Tibial nerve (tissue), 4 donors: ENCODE measurements around the gene AKR1B15. TPM values are rescaled to one million over a fixed set of nuclear protein-coding genes. Genes with fewer than 3 reads are reported as not detected.

ENCODE experiments used
- DNase-seq, 2 donors: peaks; one replicate each; pipeline ENCODE4 v3.0.0-alpha.2; 2019; ENCODE audit warnings: low spot score in 2 of 2
- H3K27ac ChIP-seq, 4 donors: fragments of 200-600 bp; sonication (generic) in 3 of 4; one replicate each; pipeline ENCODE4 v1.5.1; 2017 to 2019; ENCODE audit warnings: mild to moderate bottlenecking in 1 of 4
- H3K27me3 ChIP-seq, 2 donors: fragments of 200-600 bp; sonication (generic) in 1 of 2; one replicate each; pipeline versions ENCODE4 v1.5.1 to v1.6.0; 2017 to 2019
- H3K36me3 ChIP-seq, 3 donors: fragments of 200-600 bp; sonication (generic); one replicate each; pipeline ENCODE4 v1.5.1; 2018 to 2019
- H3K4me1 ChIP-seq, 4 donors: fragments of 200-600 bp; sonication (generic) in 3 of 4; one replicate each; pipeline ENCODE4 v1.5.1; 2017 to 2019
- H3K4me3 ChIP-seq, 4 donors: fragments of 200-600 bp; sonication (generic) in 3 of 4; one replicate each; pipeline ENCODE4 v1.5.1; 2017 to 2019; ENCODE audit warnings: mild to moderate bottlenecking in 1 of 4, moderate library complexity in 1 of 4
- H3K9me3 ChIP-seq, 4 donors: fragments of 200-600 bp; sonication (generic) in 3 of 4; one replicate each; pipeline ENCODE4 v1.5.1; 2017 to 2019
- EP300 ChIP-seq, 2 donors: sonication (generic); formaldehyde crosslinking; IDR thresholded peaks; one replicate each; pipeline ENCODE4 v1.6.1; 2017; ENCODE audit warnings: antibody characterized with exemption in 2 of 2, mild to moderate bottlenecking in 1 of 2
- POLR2A ChIP-seq, 2 donors: fragments of 450-650 bp; IDR thresholded peaks; one replicate each; pipeline ENCODE4 v1.6.1; 2017; ENCODE audit warnings: antibody characterized with exemption in 2 of 2, mild to moderate bottlenecking in 2 of 2, moderate library complexity in 2 of 2
- WGBS, 2 donors: methylation state at CpG; one replicate each; pipeline ENCODE4 v1.1.5; 2018; 5-methylcytosine and 5-hydroxymethylcytosine counted together
- total RNA-seq, 4 donors: library from RNA; depleted of rRNA; stranded (reverse); fragments of >200 nt; gene quantifications; one replicate each; pipeline ENCODE4 v1.1.0, GENCODE V29; 2016
- TF ChIP-seq, protein P1 (sequence below), 5 experiments: fragments of 200-600 bp in 3 of 5; fragments of 450-650 bp in 2 of 5; sonication (generic) in 3 of 5; IDR thresholded peaks; one replicate each; pipeline ENCODE4 v1.5.1; 2016 to 2019; ENCODE audit warnings: antibody characterized with exemption in 5 of 5, mild to moderate bottlenecking in 3 of 5, moderate library complexity in 2 of 5

Gene AKR1B15
- total RNA-seq, 4 donors from 2014 or later, result 0.22 to 5.5 (median 1.4) TPM

DNA sequence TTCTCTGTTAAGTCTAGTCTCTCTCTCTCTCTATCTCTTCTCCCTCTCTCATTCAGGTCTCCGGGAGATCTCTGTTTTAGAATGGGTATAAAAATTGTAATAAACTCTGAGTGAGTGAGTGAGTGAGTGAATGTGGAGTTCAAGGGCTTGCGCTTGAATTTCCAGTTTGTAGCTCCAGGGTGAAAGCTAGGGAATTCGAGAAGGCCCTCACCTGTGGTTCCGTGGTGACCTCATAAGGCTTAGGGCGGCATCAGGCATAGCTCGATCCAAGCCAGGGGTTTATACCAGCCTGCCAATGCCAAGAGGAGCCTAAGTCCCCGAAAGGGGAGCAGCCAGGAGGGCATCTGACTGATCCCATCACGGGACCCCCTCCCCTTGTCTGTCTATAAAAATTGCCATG, 456 bp downstream of the AKR1B15 start:
- WGBS, 2 donors, result 89 to 95% methylated on average over 8 of the region's 8 CpGs
- DNase-seq, result no peak
- Histone ChIP-seq H3K4me3 (no peak overlapping the region), H3K27me3 (no peaks in the 10 kb centered on the region), H3K9me3 (no peaks in the 10 kb centered on the region), H3K4me1 (peaks cover 0 to 21% (median 0%) of the 10 kb centered on the region in 4 donors), H3K36me3 (no peaks in the 10 kb centered on the region), H3K27ac (peak overlapping the region in 1 of 4 donors; percentile 33)
- TF ChIP-seq, protein P1, sequence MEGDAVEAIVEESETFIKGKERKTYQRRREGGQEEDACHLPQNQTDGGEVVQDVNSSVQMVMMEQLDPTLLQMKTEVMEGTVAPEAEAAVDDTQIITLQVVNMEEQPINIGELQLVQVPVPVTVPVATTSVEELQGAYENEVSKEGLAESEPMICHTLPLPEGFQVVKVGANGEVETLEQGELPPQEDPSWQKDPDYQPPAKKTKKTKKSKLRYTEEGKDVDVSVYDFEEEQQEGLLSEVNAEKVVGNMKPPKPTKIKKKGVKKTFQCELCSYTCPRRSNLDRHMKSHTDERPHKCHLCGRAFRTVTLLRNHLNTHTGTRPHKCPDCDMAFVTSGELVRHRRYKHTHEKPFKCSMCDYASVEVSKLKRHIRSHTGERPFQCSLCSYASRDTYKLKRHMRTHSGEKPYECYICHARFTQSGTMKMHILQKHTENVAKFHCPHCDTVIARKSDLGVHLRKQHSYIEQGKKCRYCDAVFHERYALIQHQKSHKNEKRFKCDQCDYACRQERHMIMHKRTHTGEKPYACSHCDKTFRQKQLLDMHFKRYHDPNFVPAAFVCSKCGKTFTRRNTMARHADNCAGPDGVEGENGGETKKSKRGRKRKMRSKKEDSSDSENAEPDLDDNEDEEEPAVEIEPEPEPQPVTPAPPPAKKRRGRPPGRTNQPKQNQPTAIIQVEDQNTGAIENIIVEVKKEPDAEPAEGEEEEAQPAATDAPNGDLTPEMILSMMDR (IDR thresholded peaks at IDR 0.05), result no peak
- TF ChIP-seq POLR2A (IDR thresholded peaks at IDR 0.05) (no peak), EP300 (IDR thresholded peaks at IDR 0.05) (no peak)

DNA sequence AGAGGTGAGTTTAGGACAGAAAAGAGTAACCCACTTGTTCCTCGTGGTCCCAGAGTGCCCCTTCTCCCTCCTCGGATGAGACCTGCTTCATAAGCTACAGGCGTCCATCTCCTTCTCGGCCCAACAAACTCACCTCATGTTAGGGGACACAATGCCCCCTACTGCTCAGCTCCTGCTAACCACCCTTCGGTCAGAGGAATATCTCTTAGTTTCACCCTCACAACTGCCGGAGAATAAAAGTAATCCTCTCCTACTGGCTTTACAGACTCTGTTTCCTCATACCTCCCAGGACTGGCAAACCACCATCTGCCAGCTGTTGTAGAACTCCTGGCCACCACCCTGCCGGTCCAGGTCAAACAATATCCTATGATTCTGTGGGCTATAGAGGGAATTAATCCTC, 3.2 kb downstream of the AKR1B15 start:
- H3K9me3 ChIP-seq, result no peaks in the 10 kb centered on the region
- peaks cover 0 to 15% (median 0%) of the 10 kb centered on the region in 4 donors for H3K4me1 ChIP-seq
- TF ChIP-seq EP300 (IDR thresholded peaks at IDR 0.05) (no peak), POLR2A (IDR thresholded peaks at IDR 0.05) (no peak)
- TF ChIP-seq, protein P1 (IDR thresholded peaks at IDR 0.05), result no peak
- no peak for DNase-seq
- H3K27ac ChIP-seq, result no peak overlapping the region
- H3K27me3 ChIP-seq, result no peaks in the 10 kb centered on the region
- H3K4me3 ChIP-seq, result no peak overlapping the region
- no peaks in the 10 kb centered on the region for H3K36me3 ChIP-seq
- WGBS, 2 donors, result 69 to 84% methylated on average over 7 of the region's 7 CpGs

DNA sequence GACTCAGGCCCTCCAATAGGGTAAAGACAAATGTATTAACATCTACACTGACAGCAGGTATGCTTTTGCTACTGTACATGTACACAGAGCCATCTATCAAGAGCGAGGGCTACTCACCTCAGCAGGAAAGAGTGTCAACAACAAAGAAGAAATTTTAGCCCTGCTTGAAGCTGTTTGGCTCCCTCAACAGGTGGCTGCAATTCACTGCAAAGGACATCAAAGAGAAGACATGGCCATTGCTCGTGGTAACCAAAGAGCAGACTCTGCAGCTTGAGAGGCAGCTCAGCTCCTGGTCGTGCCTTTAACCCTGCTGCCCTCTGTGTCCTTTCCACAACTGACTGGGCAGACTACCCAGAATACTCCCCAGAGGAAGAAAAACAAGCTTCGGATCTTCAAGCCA, 5.1 kb downstream of the AKR1B15 start:
- H3K4me3 ChIP-seq, result no peak overlapping the region
- H3K9me3 ChIP-seq, result no peaks in the 10 kb centered on the region
- H3K27ac ChIP-seq, result no peak overlapping the region
- WGBS, 2 donors, result 57 to 61% methylated on average over 4 of the region's 4 CpGs
- TF ChIP-seq, protein P1 (IDR thresholded peaks at IDR 0.05), result no peak
- TF ChIP-seq POLR2A (IDR thresholded peaks at IDR 0.05) (no peak), EP300 (IDR thresholded peaks at IDR 0.05) (no peak)
- DNase-seq, result no peak
- no peaks in the 10 kb centered on the region for H3K27me3 ChIP-seq
- no peaks in the 10 kb centered on the region for H3K4me1 ChIP-seq
- H3K36me3 ChIP-seq, result no peaks in the 10 kb centered on the region

DNA sequence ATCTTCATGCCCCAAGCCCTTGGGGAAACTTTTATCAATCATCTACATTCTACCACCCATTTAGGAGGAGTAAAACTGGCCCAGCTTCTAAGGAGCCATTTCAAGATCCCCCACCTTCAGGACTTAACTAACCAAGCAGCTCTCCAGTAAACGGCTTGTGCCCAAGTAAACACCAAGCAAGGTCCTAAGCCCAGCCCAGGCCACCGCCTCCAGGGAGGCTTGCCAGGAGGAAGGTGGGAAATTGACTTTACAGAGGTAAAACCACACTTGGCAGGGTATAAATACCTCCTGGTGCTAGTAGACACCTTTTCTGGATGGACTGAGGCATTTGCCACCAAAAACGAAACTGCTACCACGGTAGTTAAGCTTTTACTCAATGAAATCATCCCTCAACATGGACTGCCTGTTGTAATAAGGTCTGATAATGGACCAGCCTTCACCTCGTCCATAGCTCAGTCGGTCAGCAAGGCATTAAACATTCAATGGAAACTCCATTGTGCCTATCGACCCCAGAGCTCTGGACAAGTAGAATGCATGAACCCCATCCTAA, 5.6 kb downstream of the AKR1B15 start:
- TF ChIP-seq EP300 (IDR thresholded peaks at IDR 0.05), result no peak
- TF ChIP-seq, protein P1 (IDR thresholded peaks at IDR 0.05), result no peak
- TF ChIP-seq POLR2A (IDR thresholded peaks at IDR 0.05), result no peak
- 82 to 93% methylated on average over 6 to 7 of the region's 7 CpGs for WGBS, 2 donors

DNA sequence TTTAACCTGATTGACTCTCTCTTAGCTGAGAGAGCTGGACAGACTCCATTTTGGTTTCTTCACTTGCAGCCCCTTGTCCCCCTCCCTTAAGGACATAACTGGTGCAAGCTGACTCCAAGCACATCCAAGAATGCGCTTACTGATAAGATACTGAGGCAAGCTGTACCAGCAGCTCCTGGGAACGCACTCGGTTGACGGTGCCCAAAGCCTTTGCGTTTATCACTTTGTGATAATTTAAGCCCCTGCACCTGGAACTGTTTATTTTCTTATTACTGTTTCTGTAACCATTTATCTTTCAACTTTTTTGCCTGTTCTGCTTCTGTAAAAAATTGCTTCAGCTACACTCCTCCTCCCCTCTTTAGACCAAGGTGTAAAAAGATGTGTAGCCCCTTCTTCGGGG, 8.5 kb downstream of the AKR1B15 start:
- H3K27me3 ChIP-seq, result no peaks in the 10 kb centered on the region
- TF ChIP-seq, protein P1 (IDR thresholded peaks at IDR 0.05), result no peak
- TF ChIP-seq EP300 (IDR thresholded peaks at IDR 0.05) (no peak), POLR2A (IDR thresholded peaks at IDR 0.05) (no peak)
- DNase-seq, result no peak
- H3K4me1 ChIP-seq, result no peaks in the 10 kb centered on the region
- H3K36me3 ChIP-seq, result no peaks in the 10 kb centered on the region
- H3K4me3 ChIP-seq, result no peak overlapping the region
- WGBS, 2 donors, result 62 to 67% methylated on average over 6 of the region's 6 CpGs
- H3K9me3 ChIP-seq, result no peaks in the 10 kb centered on the region
- no peak overlapping the region for H3K27ac ChIP-seq

More for the DNA sequence above, 5.6 kb downstream of the AKR1B15 start:
- Histone ChIP-seq H3K9me3 (no peaks in the 10 kb centered on the region), H3K4me1 (no peaks in the 10 kb centered on the region), H3K36me3 (no peaks in the 10 kb centered on the region), H3K27ac (no peak overlapping the region), H3K27me3 (no peaks in the 10 kb centered on the region), H3K4me3 (no peak overlapping the region)
- DNase-seq, result no peak
